H9 (cell line): ENCODE data around the gene PLOD1. TPM values are rescaled to one million over a fixed set of nuclear protein-coding genes. Genes with fewer than 3 reads are reported as not detected.

ENCODE experiments used
- DNase-seq: peaks from one replicate; pipeline ENCODE4 v3.0.0-alpha.2; 2017
- H2AFZ ChIP-seq: one replicate; pipeline ENCODE4 v1.6.1; 2013; ENCODE audit warnings: mild to moderate bottlenecking, low read length, control low read depth, moderate library complexity
- H2AK5ac ChIP-seq: 2 replicates; pipeline ENCODE4 v1.6.1; 2013; ENCODE audit warnings: low read length, control low read depth, mixed read lengths; ENCODE audit not compliant: insufficient read length
- H2BK120ac ChIP-seq: one replicate; pipeline ENCODE4 v1.6.1; 2013; ENCODE audit warnings: low read depth, mild to moderate bottlenecking, low read length, control low read depth, inconsistent platforms; ENCODE audit not compliant: poor library complexity, severe bottlenecking
- H2BK12ac ChIP-seq: 2 replicates; pipeline ENCODE4 v1.6.1; 2013; ENCODE audit warnings: low read length, control low read depth, mixed read lengths, low read depth; ENCODE audit not compliant: insufficient read length
- H2BK15ac ChIP-seq: 2 replicates; pipeline ENCODE4 v1.6.1; 2013; ENCODE audit warnings: low read depth, low read length, control low read depth
- H2BK20ac ChIP-seq: one replicate; pipeline ENCODE4 v1.6.1; 2013; ENCODE audit warnings: low read depth, mild to moderate bottlenecking, low read length, control low read depth, inconsistent platforms; ENCODE audit not compliant: poor library complexity, severe bottlenecking
- H2BK5ac ChIP-seq: 2 replicates; pipeline ENCODE4 v1.6.1; 2013; ENCODE audit warnings: low read length, control low read depth, mixed read lengths; ENCODE audit not compliant: insufficient read length
- H3K14ac ChIP-seq: 2 replicates; pipeline ENCODE4 v1.6.1; 2013; ENCODE audit warnings: low read length, control low read depth; ENCODE audit not compliant: insufficient read depth
- H3K18ac ChIP-seq: 2 replicates; pipeline ENCODE4 v1.6.1; 2013; ENCODE audit warnings: low read depth, mild to moderate bottlenecking, mixed read lengths, low read length, control low read depth; ENCODE audit not compliant: insufficient read length
- H3K23ac ChIP-seq: 2 replicates; pipeline ENCODE4 v1.6.1; 2013; ENCODE audit warnings: low read length, control low read depth, mixed read lengths, low read depth; ENCODE audit not compliant: insufficient read length
- H3K23me2 ChIP-seq: 2 replicates; pipeline ENCODE4 v1.6.1; 2013; ENCODE audit warnings: low read depth, mild to moderate bottlenecking, mixed read lengths, low read length, control low read depth; ENCODE audit not compliant: insufficient read length, poor library complexity, severe bottlenecking
- H3K27ac ChIP-seq: 2 replicates; pipeline ENCODE4 v1.5.1; 2013; ENCODE audit warnings: low read length, control low read depth, mixed read lengths, low read depth; ENCODE audit not compliant: insufficient read length
- H3K27me3 ChIP-seq: 2 replicates; pipeline ENCODE4 v1.6.1; 2013; ENCODE audit warnings: low read length, control low read depth, inconsistent platforms; ENCODE audit not compliant: insufficient read depth
- H3K4ac ChIP-seq: 2 replicates; pipeline ENCODE4 v1.6.1; 2013; ENCODE audit warnings: low read depth, mild to moderate bottlenecking, control low read depth, inconsistent platforms, low read length, moderate library complexity
- H3K4me1 ChIP-seq: 2 replicates; pipeline ENCODE4 v1.6.1; 2013; ENCODE audit warnings: low read length, control low read depth, inconsistent platforms; ENCODE audit not compliant: insufficient read depth
- H3K4me2 ChIP-seq: 2 replicates; pipeline ENCODE4 v1.6.1; 2013; ENCODE audit warnings: low read length, control low read depth, mixed read lengths; ENCODE audit not compliant: insufficient read length, insufficient read depth
- H3K56ac ChIP-seq: 2 replicates; pipeline ENCODE4 v1.6.1; 2013; ENCODE audit warnings: low read depth, mild to moderate bottlenecking, mixed read lengths, low read length, control low read depth; ENCODE audit not compliant: insufficient read length
- H3K79me1 ChIP-seq: 2 replicates; pipeline ENCODE4 v1.6.1; 2013; ENCODE audit warnings: low read depth, mild to moderate bottlenecking, moderate library complexity, low read length, control low read depth, inconsistent platforms; ENCODE audit not compliant: insufficient read depth, poor library complexity, severe bottlenecking
- H3K79me2 ChIP-seq: 2 replicates; pipeline ENCODE4 v1.6.1; 2013; ENCODE audit warnings: low read length, control low read depth, inconsistent platforms; ENCODE audit not compliant: insufficient read depth
- H3K9ac ChIP-seq: 2 replicates; pipeline ENCODE4 v1.6.1; 2013; ENCODE audit warnings: low read length, control low read depth, mixed read lengths; ENCODE audit not compliant: insufficient read length; ENCODE audit errors: extremely low read depth
- H3K9me3 ChIP-seq: one replicate; pipeline ENCODE4 v1.6.1; 2013; ENCODE audit warnings: low read depth, low read length, inconsistent platforms; ENCODE audit not compliant: control insufficient read depth
- H3T11ph ChIP-seq: one replicate; pipeline ENCODE4 v1.6.1; 2013; ENCODE audit warnings: mild to moderate bottlenecking, low read length, control low read depth, inconsistent platforms
- H4K20me1 ChIP-seq: one replicate; pipeline ENCODE4 v1.6.1; 2013; ENCODE audit not compliant: control insufficient read depth, insufficient read length, insufficient read depth
- H4K5ac ChIP-seq: 2 replicates; pipeline ENCODE4 v1.6.1; 2013; ENCODE audit warnings: low read depth, mild to moderate bottlenecking, mixed read lengths, low read length, control low read depth; ENCODE audit not compliant: insufficient read length
- H4K8ac ChIP-seq: replicated peaks from 2 replicates; pipeline ENCODE4 v1.6.1; 2013; ENCODE audit warnings: low read length, control low read depth, mixed read lengths, low read depth; ENCODE audit not compliant: insufficient read length
- H4K91ac ChIP-seq: 2 replicates; pipeline ENCODE4 v1.6.1; 2013; ENCODE audit warnings: low read depth, mild to moderate bottlenecking, moderate library complexity, mixed read lengths, low read length, control low read depth; ENCODE audit not compliant: insufficient read length
- H3K27ac Mint-ChIP-seq, 3 experiments: 2 replicates in 2 of 3; 3 replicates in 1 of 3; pipeline ENCODE4 v1.8.0; 2020 to 2021; ENCODE audit warnings: mixed read lengths in 3 of 3, mild to moderate bottlenecking in 1 of 3, moderate library complexity in 1 of 3
- H3K27me3 Mint-ChIP-seq: 2 replicates; pipeline ENCODE4 v1.8.0; 2021; ENCODE audit warnings: low read depth, mild to moderate bottlenecking, moderate library complexity, mixed read lengths
- H3K36me3 Mint-ChIP-seq, 3 experiments: 2 replicates in 2 of 3; 3 replicates in 1 of 3; pipeline ENCODE4 v1.8.0; 2020 to 2021; ENCODE audit warnings: low read depth in 3 of 3, mixed read lengths in 3 of 3; ENCODE audit not compliant: insufficient read depth in 1 of 3
- H3K4me1 Mint-ChIP-seq, 2 experiments: 2 replicates each; pipeline ENCODE4 v1.8.0; 2020; ENCODE audit warnings: mixed read lengths in 2 of 2
- H3K4me3 Mint-ChIP-seq, 2 experiments: 2 replicates in 1 of 2; 3 replicates in 1 of 2; pipeline ENCODE4 v1.8.0; 2020 to 2021; ENCODE audit warnings: mild to moderate bottlenecking in 2 of 2, mixed read lengths in 2 of 2, moderate library complexity in 1 of 2
- H3K9me3 Mint-ChIP-seq, 2 experiments: 2 replicates in 1 of 2; 3 replicates in 1 of 2; pipeline ENCODE4 v1.8.0; 2020; ENCODE audit warnings: mild to moderate bottlenecking in 2 of 2, mixed read lengths in 2 of 2, moderate library complexity in 1 of 2
- WGBS: extraction: QIAGEN DNeasy Blood & Tissue Kit; methylation state at CpG from one replicate; pipeline ENCODE4 v1.1.7; 2013; ENCODE audit warnings: missing lambda C conversion rate, low lambda C conversion rate, mixed read lengths; ENCODE audit not compliant: insufficient read length; ENCODE audit errors: extremely low coverage; 5-methylcytosine and 5-hydroxymethylcytosine counted together
- total RNA-seq: library from RNA; stranded (reverse); gene quantifications from 2 replicates; pipeline ENCODE4 v1.2.1, GENCODE V29; 2021
- TF ChIP-seq, protein P1 (sequence below): fragments of 200-600 bp; sonication (generic); conservative IDR thresholded peaks from 3 replicates; pipeline ENCODE4 v1.8.0; 2021; ENCODE audit warnings: antibody characterized with exemption, mild to moderate bottlenecking

Gene PLOD1
- total RNA-seq, 1 experiment from 2014 or later = 57.0 TPM

GRCh38 chr1:12021616-12022015 is 87.1 kb downstream of the PLOD1 start:
- Histone ChIP-seq H4K20me1 (no peaks in the 10 kb centered on the region), H3K4me2 (no peak overlapping the region), H3K4ac (no peak overlapping the region), H3T11ph (no peak overlapping the region), H3K79me2 (peaks cover 5% of the 10 kb centered on the region; the same call in 1 of the 2 replicates), H2BK120ac (no peak overlapping the region), H2BK15ac (no peak overlapping the region), H2BK5ac (no peak overlapping the region), H3K9ac (no peak overlapping the region), H3K9me3 (no peaks in the 10 kb centered on the region), H3K56ac (no peak overlapping the region), H2BK12ac (no peak overlapping the region), H4K5ac (no peak overlapping the region), H3K79me1 (peaks cover 6% of the 10 kb centered on the region), H2AK5ac (no peak overlapping the region), H3K23ac (no peak overlapping the region), H3K4me1 (no peaks in the 10 kb centered on the region), H4K91ac (no peak overlapping the region), H3K14ac (no peak overlapping the region; the same call in 1 of the 2 replicates), H3K23me2 (peaks cover 5% of the 10 kb centered on the region), H2AFZ (no peak overlapping the region), H3K27ac (no peak overlapping the region), H3K27me3 (no peaks in the 10 kb centered on the region), H3K18ac (no peak overlapping the region), H4K8ac (no peak overlapping the region), H2BK20ac (no peak overlapping the region)
- Mint-ChIP-seq H3K4me1 (peaks cover 4 to 5% of the 10 kb centered on the region in 2 experiments; a peak in 1 of 4 replicates), H3K27ac (no peak overlapping the region), H3K27me3 (no peaks in the 10 kb centered on the region), H3K4me3 (no peak overlapping the region), H3K36me3 (peaks cover 28 to 45% (median 44%) of the 10 kb centered on the region in 3 experiments; a peak in 6 of 7 replicates), H3K9me3 (no peaks in the 10 kb centered on the region)
- WGBS = no CpG with 5 or more reads among the region's 9 CpGs
- DNase-seq = no peak
- TF ChIP-seq, protein P1, sequence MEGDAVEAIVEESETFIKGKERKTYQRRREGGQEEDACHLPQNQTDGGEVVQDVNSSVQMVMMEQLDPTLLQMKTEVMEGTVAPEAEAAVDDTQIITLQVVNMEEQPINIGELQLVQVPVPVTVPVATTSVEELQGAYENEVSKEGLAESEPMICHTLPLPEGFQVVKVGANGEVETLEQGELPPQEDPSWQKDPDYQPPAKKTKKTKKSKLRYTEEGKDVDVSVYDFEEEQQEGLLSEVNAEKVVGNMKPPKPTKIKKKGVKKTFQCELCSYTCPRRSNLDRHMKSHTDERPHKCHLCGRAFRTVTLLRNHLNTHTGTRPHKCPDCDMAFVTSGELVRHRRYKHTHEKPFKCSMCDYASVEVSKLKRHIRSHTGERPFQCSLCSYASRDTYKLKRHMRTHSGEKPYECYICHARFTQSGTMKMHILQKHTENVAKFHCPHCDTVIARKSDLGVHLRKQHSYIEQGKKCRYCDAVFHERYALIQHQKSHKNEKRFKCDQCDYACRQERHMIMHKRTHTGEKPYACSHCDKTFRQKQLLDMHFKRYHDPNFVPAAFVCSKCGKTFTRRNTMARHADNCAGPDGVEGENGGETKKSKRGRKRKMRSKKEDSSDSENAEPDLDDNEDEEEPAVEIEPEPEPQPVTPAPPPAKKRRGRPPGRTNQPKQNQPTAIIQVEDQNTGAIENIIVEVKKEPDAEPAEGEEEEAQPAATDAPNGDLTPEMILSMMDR = no peak
